ENCODE measurements around the gene DPP9. TPM values are rescaled to one million over a fixed set of nuclear protein-coding genes. Genes with fewer than 3 reads are reported as not detected.

The DPP9 gene
- total RNA-seq, 1 donor from 2014 or later, result 31.5 TPM

DNA sequence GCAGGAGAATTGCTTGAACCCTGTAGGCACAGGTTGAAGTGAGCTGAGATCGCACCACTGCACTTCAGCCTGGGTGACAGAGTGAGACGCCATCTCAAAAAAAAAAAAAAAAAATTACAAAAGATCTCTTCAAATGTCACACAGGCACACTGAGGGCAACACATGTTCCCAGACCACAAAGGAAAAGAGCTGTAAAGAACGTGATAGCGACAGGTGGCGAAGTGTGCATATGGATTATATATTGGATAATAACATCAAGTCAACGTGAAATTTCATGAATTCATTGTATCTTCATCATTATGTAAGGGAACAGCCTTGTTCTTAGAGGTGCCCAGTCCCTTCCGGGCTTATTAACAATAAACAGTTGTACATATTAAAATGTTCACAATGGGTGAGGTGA, 31.8 kb upstream of the DPP9 start:
- peaks cover 5% of the 10 kb centered on the region for H3K9me3 Mint-ChIP-seq (ENCODE audit: low read depth)
- TF ChIP-seq, protein P1, sequence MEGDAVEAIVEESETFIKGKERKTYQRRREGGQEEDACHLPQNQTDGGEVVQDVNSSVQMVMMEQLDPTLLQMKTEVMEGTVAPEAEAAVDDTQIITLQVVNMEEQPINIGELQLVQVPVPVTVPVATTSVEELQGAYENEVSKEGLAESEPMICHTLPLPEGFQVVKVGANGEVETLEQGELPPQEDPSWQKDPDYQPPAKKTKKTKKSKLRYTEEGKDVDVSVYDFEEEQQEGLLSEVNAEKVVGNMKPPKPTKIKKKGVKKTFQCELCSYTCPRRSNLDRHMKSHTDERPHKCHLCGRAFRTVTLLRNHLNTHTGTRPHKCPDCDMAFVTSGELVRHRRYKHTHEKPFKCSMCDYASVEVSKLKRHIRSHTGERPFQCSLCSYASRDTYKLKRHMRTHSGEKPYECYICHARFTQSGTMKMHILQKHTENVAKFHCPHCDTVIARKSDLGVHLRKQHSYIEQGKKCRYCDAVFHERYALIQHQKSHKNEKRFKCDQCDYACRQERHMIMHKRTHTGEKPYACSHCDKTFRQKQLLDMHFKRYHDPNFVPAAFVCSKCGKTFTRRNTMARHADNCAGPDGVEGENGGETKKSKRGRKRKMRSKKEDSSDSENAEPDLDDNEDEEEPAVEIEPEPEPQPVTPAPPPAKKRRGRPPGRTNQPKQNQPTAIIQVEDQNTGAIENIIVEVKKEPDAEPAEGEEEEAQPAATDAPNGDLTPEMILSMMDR (IDR thresholded peaks at IDR 0.05), result no peak
- no peak for DNase-seq (ENCODE audit: low spot score)
- peaks cover 1% of the 10 kb centered on the region for H3K36me3 Mint-ChIP-seq (ENCODE audit: low read depth)
- no peak overlapping the region for H3K27ac Mint-ChIP-seq (ENCODE audit: unreplicated experiment)
- peaks cover 5% of the 10 kb centered on the region for H3K27me3 Mint-ChIP-seq (ENCODE audit: low read depth)
- H3K4me3 Mint-ChIP-seq (ENCODE audit: unreplicated experiment), result no peak overlapping the region
- peaks cover 10% of the 10 kb centered on the region for H3K4me1 Mint-ChIP-seq (ENCODE audit: low read depth)

DNA sequence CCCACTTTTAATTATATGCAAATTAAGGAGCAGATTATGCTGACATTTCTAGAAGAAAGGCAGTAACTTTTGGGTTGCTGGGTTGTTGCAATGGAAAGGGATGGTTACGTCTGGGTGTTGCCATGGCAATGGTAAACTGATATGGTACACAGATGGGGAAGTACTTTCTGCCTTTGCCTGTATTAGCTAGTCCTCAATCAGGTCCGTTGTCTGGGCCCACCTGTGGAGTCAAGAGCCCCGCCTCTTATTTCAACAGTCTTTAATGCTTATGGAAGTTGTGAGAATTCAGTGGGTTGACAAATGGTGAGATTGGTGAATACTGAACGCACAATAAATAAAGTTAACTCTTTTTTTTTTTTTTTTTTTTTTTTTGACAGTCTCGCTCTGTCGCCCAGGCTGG, 30.6 kb upstream of the DPP9 start:
- Mint-ChIP-seq H3K4me1 (ENCODE audit: low read depth) (peaks cover 1% of the 10 kb centered on the region), H3K27ac (ENCODE audit: unreplicated experiment) (no peak overlapping the region), H3K27me3 (ENCODE audit: low read depth) (peaks cover 5% of the 10 kb centered on the region), H3K9me3 (ENCODE audit: low read depth) (peaks cover 5% of the 10 kb centered on the region), H3K36me3 (ENCODE audit: low read depth) (peaks cover 1% of the 10 kb centered on the region), H3K4me3 (ENCODE audit: unreplicated experiment) (no peak overlapping the region)
- DNase-seq (ENCODE audit: low spot score), result no peak
- TF ChIP-seq, protein P1 (IDR thresholded peaks at IDR 0.05), result no peak

DNA sequence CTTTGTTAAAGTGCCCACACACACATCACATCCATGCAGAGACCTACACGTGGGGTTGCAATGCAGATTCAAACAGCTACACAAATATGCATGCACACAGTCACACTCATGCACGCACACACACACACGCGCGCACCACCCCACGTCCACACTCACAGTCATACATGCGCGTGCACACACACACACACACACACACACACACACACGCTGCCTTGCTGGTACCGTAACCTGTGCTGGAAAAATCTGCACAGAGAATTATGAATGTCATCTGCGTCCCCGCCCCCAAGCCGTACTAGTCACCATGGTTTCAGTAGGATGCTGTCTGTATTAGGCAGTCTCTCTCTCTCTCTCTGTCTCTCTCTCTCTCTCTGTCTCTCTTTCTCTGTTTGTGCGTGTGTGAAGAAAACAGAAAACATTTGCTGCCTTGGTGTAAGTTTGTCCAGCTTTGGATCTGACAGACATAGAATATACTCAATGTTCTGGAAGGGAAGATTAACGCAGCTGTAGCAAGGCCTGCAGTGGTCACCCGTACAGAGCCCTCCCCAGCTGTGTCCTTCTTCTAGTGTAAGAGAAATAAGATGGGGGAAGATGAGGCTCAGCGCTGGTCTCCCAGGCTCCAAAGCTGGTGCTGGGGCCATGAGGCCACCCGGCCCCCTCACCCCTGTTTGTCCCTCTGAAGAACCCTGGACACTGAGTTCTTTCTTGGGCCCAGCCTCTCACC, 26.4 kb upstream of the DPP9 start:
- DNase-seq (ENCODE audit: low spot score), result no peak
- peaks cover 3% of the 10 kb centered on the region for H3K9me3 Mint-ChIP-seq (ENCODE audit: low read depth)
- H3K27me3 Mint-ChIP-seq (ENCODE audit: low read depth), result peaks cover 14% of the 10 kb centered on the region
- H3K36me3 Mint-ChIP-seq (ENCODE audit: low read depth), result no peaks in the 10 kb centered on the region
- H3K4me3 Mint-ChIP-seq (ENCODE audit: unreplicated experiment), result no peak overlapping the region
- H3K27ac Mint-ChIP-seq (ENCODE audit: unreplicated experiment), result no peak overlapping the region
- TF ChIP-seq, protein P1 (IDR thresholded peaks at IDR 0.05), result no peak
- H3K4me1 Mint-ChIP-seq (ENCODE audit: low read depth), result peaks cover 22% of the 10 kb centered on the region

DNA sequence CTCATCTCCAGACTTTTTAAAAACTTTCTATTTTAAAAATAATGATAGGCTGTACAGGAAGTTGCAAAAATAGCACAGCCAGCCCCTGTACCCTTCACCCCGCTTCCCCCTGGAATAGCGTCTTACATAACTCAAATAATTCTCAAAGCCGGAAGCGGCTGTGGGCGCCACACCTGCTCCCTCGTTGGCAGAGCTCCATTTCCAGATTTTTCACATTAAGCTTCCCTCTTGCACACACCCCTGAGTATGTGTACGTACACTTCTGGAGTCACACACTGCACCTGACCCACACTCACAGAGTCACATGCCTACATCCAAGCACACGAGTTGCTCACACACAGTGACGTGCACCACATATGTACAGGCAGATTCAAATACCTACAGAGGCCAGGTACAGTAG, 24.9 kb upstream of the DPP9 start:
- DNase-seq (ENCODE audit: low spot score), result no peak
- Mint-ChIP-seq H3K27me3 (ENCODE audit: low read depth) (peaks cover 14% of the 10 kb centered on the region), H3K27ac (ENCODE audit: unreplicated experiment) (no peak overlapping the region), H3K4me1 (ENCODE audit: low read depth) (peaks cover 31% of the 10 kb centered on the region), H3K9me3 (ENCODE audit: low read depth) (peaks cover 3% of the 10 kb centered on the region), H3K36me3 (ENCODE audit: low read depth) (no peaks in the 10 kb centered on the region), H3K4me3 (ENCODE audit: unreplicated experiment) (no peak overlapping the region)
- TF ChIP-seq, protein P1 (IDR thresholded peaks at IDR 0.05), result no peak

DNA sequence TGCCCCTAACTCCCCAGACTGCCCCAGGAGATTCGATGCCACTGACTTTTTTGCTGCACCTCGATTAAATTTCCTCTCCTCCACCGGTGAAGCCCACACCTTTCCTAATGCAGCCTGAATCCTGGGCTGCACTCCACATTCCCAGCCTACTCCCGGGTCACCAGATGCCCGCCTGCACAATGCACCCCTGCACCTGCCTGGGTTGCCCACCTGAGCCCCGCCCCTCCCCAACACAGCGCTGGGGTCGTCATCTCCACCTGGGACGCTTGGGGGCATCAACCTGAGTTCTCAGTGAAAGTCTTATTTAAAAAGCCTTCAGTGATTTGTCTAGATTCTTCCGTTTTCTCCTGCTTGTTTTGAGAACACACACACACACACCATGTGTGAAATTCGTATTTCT, 24.5 kb upstream of the DPP9 start:
- Mint-ChIP-seq H3K9me3 (ENCODE audit: low read depth) (peaks cover 3% of the 10 kb centered on the region), H3K4me3 (ENCODE audit: unreplicated experiment) (no peak overlapping the region), H3K27ac (ENCODE audit: unreplicated experiment) (no peak overlapping the region), H3K4me1 (ENCODE audit: low read depth) (peaks cover 35% of the 10 kb centered on the region), H3K36me3 (ENCODE audit: low read depth) (no peaks in the 10 kb centered on the region), H3K27me3 (ENCODE audit: low read depth) (peaks cover 14% of the 10 kb centered on the region)
- DNase-seq (ENCODE audit: low spot score), result no peak
- TF ChIP-seq, protein P1 (IDR thresholded peaks at IDR 0.05), result no peak

All from chondrocyte (in vitro differentiated cells).